ENCODE measurements around the gene MLYCD. TPM values are rescaled to one million over a fixed set of nuclear protein-coding genes. Genes with fewer than 3 reads are reported as not detected.

The MLYCD gene
- total RNA-seq, 2 experiments from 2014 or later, result 3.0 to 3.5 TPM

DNA sequence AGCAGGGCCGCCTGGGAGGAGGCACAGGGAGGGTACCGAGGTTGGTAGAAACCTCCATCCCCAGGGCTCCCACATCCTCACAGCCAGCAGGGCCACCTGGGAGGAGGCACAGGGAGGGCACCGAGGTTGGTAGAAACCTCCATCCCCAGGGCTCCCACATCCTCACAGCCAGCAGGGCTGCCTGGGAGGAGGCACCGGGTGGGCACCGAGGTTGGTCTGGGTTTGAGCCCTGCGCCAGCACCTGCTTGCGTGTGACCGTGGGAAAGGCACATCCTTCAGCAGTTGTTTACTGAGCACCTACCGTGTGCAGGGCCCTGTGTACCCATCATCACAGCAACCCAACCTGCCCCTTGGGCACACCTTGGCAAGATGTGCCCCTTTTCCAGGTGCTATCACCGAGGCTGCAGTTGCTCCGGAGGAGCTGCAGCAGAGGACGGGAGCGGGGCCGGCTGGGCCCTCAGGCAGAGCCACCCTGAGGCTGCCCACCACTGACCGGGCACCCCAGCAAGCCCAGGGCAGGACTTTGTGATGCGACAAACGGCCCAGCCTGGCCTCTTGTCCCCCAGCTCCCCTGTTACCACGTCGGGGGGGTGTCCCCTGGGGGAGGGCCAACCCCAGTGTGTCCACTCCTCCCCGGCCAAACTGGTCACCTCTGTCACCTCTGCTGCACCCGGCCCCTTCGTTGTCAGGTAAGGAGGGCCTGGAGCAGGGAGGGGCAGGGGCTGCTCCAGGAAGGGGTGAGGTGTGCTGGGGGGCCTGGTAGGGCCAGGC is 32.0 kb downstream of the MLYCD start:
- H3K4me1 Mint-ChIP-seq (ENCODE audit: low read depth), result peaks cover 3% of the 10 kb centered on the region
- intact Hi-C loops (cut with micrococcal nuclease), result no loop called here
- H3K27me3 Mint-ChIP-seq, result no peaks in the 10 kb centered on the region
- no peak overlapping the region for H3K27ac Mint-ChIP-seq
- DNase-seq, result no peak
- no peaks in the 10 kb centered on the region for H3K36me3 Mint-ChIP-seq
- ChIA-PET POLR2A (no interaction called here), CTCF (no interaction called here)
- H3K9me3 Mint-ChIP-seq, result no peaks in the 10 kb centered on the region
- no peak overlapping the region for H3K4me3 Mint-ChIP-seq

DNA sequence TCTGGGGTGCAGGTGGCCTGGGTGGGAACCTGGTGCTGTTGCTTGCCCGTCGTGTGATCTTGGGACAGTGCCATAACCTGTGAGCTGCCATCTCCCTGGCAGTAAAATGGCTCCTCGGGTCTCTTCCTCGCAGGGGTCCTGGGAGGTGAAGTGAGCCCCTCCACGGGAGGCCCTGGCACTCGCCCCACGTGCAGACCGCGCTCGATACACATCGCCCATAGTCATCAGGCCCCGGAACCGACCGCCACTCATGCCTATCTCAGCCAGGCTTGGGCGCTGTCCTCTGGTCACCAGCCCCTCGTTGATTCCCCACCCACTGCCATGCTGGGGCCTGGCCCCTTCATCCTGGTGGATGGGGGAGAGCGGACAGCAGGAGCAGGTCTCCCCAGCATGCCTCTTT is 32.6 kb downstream of the MLYCD start:
- H3K9me3 Mint-ChIP-seq, result no peaks in the 10 kb centered on the region
- intact Hi-C loops (cut with micrococcal nuclease), result no loop called here
- CTCF ChIA-PET, result no interaction called here
- H3K36me3 Mint-ChIP-seq, result no peaks in the 10 kb centered on the region
- no peak for DNase-seq
- H3K4me1 Mint-ChIP-seq (ENCODE audit: low read depth), result peaks cover 1% of the 10 kb centered on the region
- no peaks in the 10 kb centered on the region for H3K27me3 Mint-ChIP-seq
- H3K4me3 Mint-ChIP-seq, result no peak overlapping the region
- POLR2A ChIA-PET, result no interaction called here
- H3K27ac Mint-ChIP-seq, result no peak overlapping the region

DNA sequence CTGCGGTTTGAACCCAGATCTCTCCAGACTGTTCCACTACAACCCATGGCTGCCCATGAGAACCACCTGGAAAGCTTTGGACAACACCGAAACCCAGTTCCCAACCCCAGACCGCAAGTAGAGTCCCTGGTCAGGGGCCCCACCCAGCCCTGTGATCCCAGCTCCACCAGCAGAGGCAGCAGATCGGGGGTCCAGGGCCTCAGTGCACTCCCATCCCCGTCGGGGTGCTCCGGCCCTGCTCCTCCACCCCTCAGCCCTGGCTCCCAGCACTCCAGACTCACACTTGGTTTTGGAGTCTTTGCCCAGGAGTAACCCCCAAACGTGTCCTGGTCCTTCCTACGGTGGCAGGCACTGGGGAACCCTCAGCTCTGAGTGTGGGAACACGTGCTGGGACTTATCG is 33.4 kb downstream of the MLYCD start:
- ChIA-PET POLR2A (interaction anchor here (0.6 kb wide), 1 partner anchor 20 kb away, joined by 3 read pairs; no protein-coding TSS in a partner anchor), CTCF (no interaction called here)
- H3K4me3 Mint-ChIP-seq, result no peak overlapping the region
- no peaks in the 10 kb centered on the region for H3K4me1 Mint-ChIP-seq (ENCODE audit: low read depth)
- intact Hi-C loops (cut with micrococcal nuclease), result no loop called here
- no peaks in the 10 kb centered on the region for H3K9me3 Mint-ChIP-seq
- no peaks in the 10 kb centered on the region for H3K36me3 Mint-ChIP-seq
- no peak overlapping the region for H3K27ac Mint-ChIP-seq
- DNase-seq, result no peak
- no peaks in the 10 kb centered on the region for H3K27me3 Mint-ChIP-seq

DNA sequence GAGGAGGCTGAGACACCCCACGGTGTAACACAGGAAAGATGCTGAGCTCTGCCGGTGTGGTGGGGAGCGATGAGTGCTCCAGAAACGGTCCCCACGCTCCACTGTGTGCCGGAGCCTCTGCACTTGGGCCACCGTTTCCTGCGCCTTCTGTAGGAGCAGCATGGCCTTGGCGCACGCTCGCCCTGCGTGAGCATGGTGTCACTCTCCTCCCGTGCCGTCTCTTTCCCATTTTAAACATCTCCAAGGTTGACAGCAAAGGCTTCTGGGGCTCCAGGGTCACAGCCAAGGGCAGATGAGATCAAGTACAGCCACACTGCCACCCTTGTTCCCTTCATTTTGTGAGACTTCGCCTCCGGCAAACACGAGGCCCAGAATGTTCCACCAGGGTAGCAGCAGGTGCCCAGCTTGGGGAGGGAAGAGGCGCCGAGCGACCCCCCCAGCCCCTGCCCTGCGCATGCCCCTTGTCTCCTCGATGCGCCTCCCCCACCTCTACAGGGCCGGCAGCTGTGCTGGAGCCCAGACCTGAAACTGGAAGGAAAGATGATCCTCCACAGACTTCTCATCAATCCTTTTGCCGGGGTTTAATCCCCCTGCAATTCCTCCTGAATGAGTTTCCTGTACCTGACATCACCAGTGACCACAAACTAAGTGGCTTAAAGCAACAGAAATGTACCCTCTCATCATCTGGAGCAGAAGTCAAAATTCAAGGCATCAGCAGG is 34.2 kb downstream of the MLYCD start:
- no peaks in the 10 kb centered on the region for H3K36me3 Mint-ChIP-seq
- H3K27ac Mint-ChIP-seq, result no peak overlapping the region
- no peak for DNase-seq
- CTCF ChIA-PET, result no interaction called here
- no peak overlapping the region for H3K4me3 Mint-ChIP-seq
- H3K4me1 Mint-ChIP-seq (ENCODE audit: low read depth), result no peaks in the 10 kb centered on the region
- no peaks in the 10 kb centered on the region for H3K9me3 Mint-ChIP-seq
- intact Hi-C loops (cut with micrococcal nuclease), result no loop called here
- POLR2A ChIA-PET, result no interaction called here
- H3K27me3 Mint-ChIP-seq, result no peaks in the 10 kb centered on the region

DNA sequence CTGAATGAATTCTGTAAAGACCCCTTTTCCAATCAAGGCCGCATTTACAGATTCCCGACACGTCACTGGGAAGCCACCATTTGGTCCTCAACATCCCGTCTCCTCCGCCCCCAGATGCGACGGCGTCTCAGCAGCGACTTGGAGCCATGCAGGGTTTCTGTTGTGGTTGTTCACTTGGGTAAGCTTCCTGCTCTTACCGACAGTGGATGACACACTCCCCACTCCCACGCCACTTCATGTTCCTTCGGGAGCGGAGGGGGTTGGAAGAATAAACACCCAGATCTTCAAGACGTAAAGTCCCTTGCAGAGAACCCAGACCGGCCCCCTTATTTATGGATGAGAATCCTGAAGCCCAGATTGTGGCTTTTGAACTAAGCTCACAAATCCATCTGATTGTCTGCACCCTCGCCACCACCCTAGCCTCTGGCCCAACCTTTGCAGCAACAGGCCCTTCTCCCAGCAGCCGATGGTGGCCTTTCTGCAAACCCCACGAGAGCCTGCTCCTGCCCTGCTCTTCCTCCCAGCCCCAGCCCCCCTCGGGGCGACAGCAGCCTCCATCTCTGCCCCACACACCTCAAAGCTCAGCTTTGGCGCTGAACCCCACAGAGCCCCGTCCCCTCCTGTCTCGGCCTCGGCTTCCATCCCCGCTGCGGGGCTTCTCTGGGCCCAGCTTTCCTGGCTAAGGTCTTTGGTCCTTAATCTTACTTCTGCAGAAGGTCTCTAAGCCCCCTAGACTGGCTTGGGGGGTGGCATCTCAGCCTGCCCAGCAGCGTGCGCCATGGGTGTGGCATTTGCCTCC is 35.2 kb downstream of the MLYCD start:
- ChIA-PET POLR2A (no interaction called here), CTCF (no interaction called here)
- Mint-ChIP-seq H3K27me3 (no peaks in the 10 kb centered on the region), H3K4me3 (no peak overlapping the region), H3K9me3 (no peaks in the 10 kb centered on the region), H3K27ac (no peak overlapping the region), H3K36me3 (no peaks in the 10 kb centered on the region), H3K4me1 (ENCODE audit: low read depth) (no peaks in the 10 kb centered on the region)
- intact Hi-C loops (cut with micrococcal nuclease), result no loop called here
- no peak for DNase-seq

DNA sequence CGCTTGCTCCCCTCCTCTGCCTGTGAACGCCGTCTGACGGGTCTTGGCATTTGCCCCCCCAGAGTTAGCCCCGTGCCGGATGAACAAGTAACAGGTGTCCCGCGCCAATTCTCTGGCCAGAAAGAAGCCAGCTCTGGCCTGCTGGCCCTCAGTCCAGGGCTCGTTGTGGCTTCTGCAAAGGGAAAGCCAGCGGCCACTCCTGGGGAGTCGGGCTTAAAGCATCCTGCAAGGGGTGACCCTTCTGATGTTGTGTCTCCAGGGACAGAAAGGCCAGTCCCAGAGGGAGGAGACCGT is 35.7 kb downstream of the MLYCD start:
- Mint-ChIP-seq H3K4me3 (no peak overlapping the region), H3K36me3 (no peaks in the 10 kb centered on the region), H3K27ac (no peak overlapping the region), H3K27me3 (no peaks in the 10 kb centered on the region), H3K9me3 (no peaks in the 10 kb centered on the region), H3K4me1 (ENCODE audit: low read depth) (no peaks in the 10 kb centered on the region)
- DNase-seq, result no peak
- POLR2A ChIA-PET, result no interaction called here
- CTCF ChIA-PET, result no interaction called here
- intact Hi-C loops (cut with micrococcal nuclease), result no loop called here

DNA sequence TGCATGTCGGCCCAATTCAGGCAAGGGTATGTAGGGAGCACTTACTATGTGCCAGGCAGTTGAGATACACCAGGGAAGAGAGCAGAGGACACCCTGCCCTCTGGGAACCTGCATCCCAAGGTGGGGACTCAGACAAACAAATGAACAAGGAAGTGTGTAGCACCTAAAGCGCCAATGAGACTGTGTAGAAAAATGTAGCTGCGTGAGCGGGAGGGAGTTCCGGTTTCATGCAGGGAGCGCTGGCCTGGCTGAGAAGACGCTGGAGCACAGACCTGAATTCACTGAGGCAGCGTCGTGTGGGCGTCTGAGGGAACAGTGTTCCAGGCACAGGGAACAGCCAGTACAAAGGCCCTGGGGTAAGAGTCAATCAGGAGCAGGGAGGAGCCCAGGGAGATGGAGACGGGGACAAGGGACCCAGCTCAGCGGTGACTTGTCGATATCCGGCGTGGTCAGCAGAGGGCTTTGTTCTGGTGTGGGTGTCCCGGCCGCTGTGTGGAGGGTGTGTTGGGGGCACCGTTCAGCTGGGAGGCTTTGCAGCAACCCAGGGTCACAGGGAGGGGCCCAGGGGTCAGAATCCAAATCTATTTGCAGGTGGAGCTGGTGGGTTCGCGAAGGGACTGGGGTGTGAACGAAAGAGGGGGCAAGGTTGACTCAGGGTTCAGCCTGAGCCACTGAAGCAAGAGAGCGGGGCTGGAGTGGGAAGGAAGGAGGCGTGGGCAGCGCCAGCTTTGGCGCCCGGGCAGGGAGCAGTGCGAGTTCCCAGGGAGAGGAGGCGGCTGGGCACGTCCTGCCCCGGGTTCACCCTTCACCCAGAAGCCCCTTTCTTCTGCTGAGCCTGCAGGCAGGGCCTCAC is 36.3 kb downstream of the MLYCD start:
- Mint-ChIP-seq H3K4me1 (ENCODE audit: low read depth) (no peaks in the 10 kb centered on the region), H3K4me3 (no peak overlapping the region), H3K27me3 (no peaks in the 10 kb centered on the region), H3K27ac (no peak overlapping the region), H3K36me3 (no peaks in the 10 kb centered on the region), H3K9me3 (no peaks in the 10 kb centered on the region)
- no peak for DNase-seq
- ChIA-PET POLR2A (no interaction called here), CTCF (no interaction called here)
- intact Hi-C loops (cut with micrococcal nuclease), result no loop called here

DNA sequence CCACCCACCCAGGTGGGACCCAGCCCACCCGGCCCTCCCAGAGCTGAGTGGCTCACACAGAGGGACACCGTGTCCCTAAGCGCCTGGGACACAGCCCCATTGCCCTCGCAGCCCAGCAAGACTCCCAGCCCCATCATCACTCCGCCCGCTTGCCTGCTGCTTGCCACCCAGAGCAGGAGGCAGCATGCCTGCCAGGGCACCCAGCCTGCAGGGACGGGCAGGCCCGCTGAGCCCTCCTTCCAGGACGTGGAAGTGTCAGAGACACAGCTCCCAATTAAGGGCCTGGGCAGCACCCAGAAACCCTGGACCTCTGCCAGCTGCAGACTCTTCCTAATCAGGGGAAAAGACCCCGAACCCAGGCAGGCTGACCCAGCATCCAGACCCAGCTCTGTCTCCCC is 36.9 kb downstream of the MLYCD start:
- intact Hi-C loops (cut with micrococcal nuclease), result no loop called here
- CTCF ChIA-PET, result no interaction called here
- H3K27me3 Mint-ChIP-seq, result no peaks in the 10 kb centered on the region
- POLR2A ChIA-PET, result no interaction called here
- H3K36me3 Mint-ChIP-seq, result no peaks in the 10 kb centered on the region
- no peak for DNase-seq
- no peak overlapping the region for H3K27ac Mint-ChIP-seq
- no peak overlapping the region for H3K4me3 Mint-ChIP-seq
- H3K9me3 Mint-ChIP-seq, result no peaks in the 10 kb centered on the region
- H3K4me1 Mint-ChIP-seq (ENCODE audit: low read depth), result no peaks in the 10 kb centered on the region

DNA sequence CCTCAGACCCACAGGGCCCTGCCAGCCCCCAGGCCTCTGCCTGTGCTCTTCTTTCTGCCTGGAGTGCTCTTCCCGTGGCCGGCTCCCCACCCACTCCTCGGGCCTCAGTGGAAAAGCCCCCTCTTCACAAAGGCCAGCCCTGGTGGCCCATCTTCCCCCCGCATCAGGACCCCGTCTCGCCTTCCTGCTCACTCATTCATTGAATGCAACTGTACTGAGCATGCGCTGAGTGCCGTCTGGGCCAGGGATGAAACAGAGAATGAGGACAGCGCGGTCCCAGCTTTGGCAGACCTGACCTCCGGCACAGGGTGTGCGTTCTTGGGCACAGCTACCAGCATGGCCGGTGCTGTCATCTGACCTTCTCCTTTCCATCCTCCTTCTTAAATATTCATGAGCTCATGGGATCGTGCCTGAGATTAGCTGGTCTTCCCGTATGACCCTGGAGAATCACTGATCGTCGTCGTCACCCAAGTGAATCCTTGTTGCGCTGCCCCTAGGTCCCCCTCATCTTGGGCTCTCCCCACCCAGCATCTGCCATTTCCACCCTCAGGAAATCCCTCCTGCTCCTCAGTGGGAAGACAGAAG is 37.8 kb downstream of the MLYCD start:
- ChIA-PET CTCF (no interaction called here), POLR2A (no interaction called here)
- Mint-ChIP-seq H3K36me3 (no peaks in the 10 kb centered on the region), H3K27ac (no peak overlapping the region), H3K9me3 (no peaks in the 10 kb centered on the region), H3K4me3 (no peak overlapping the region), H3K4me1 (ENCODE audit: low read depth) (no peaks in the 10 kb centered on the region), H3K27me3 (no peaks in the 10 kb centered on the region)
- intact Hi-C loops (cut with micrococcal nuclease), result no loop called here
- no peak for DNase-seq

DNA sequence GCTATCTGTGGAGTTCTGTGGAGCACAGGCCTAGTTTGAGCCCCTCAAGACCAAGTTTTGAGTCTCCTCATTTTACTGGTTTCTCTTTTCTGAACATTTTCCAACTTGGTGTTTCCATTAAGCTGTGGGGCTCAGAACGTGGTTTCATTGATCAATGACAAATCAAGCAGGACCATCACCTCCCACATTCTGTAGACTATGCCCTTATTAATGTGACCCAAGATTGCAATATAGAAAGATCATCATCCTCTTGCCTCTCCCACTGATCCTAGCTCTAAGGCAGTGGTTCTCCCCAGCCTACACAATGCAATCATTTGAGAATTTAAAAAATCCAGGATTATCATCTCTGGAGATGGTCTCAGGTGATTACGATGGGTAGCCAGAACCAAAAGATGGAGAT is 38.4 kb downstream of the MLYCD start:
- no peaks in the 10 kb centered on the region for H3K4me1 Mint-ChIP-seq (ENCODE audit: low read depth)
- H3K27ac Mint-ChIP-seq, result no peak overlapping the region
- H3K36me3 Mint-ChIP-seq, result no peaks in the 10 kb centered on the region
- POLR2A ChIA-PET, result no interaction called here
- H3K4me3 Mint-ChIP-seq, result no peak overlapping the region
- DNase-seq, result no peak
- CTCF ChIA-PET, result no interaction called here
- intact Hi-C loops (cut with micrococcal nuclease), result no loop called here
- H3K27me3 Mint-ChIP-seq, result no peaks in the 10 kb centered on the region
- no peaks in the 10 kb centered on the region for H3K9me3 Mint-ChIP-seq

DNA sequence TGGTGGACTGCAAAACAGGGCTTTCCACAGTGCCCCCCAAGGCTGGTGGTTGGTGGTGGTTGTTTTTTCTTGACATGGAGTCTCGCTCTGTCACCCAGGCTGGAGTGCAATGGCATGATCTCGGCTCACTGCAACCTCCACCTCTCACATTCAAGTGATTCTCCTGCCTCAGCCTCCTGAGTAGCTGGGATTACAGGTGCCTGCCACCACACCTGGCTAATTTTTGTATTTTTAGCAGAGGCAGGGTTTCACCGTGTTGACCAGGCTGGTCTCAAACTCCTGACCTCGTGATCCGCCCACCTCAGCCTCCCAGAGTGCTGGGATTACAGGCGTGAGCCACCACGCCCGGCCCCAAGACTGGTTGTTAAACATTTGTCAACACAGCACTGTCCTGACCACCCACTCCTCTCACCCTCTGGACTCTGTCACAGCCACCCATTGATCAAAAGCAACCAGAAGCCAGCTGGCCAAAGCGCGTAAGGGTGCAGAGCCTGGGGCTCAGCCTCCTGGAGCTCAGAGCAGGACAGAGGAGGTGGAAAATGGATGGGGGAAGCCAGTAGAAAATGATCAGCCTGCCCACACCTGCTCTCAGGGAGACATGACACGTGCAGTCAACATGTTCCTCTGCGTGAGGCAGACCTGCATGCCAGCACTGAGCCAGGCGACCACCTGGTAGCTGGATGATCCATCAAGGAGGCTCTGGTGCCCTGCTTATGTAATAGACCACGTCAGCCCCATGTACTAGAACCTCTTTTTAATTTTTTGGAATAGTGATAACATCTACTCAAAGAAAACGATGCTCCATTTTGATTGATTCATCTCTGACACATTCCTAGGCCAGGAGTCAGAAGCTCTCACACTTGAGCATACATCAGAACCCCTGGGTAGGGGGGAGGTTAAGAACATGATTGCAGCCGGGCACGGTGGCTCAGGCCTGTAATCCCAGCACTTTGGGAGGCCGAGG is 39.3 kb downstream of the MLYCD start:
- H3K9me3 Mint-ChIP-seq, result no peaks in the 10 kb centered on the region
- no peak overlapping the region for H3K4me3 Mint-ChIP-seq
- H3K36me3 Mint-ChIP-seq, result no peaks in the 10 kb centered on the region
- intact Hi-C loops (cut with micrococcal nuclease), result no loop called here
- ChIA-PET CTCF (no interaction called here), POLR2A (no interaction called here)
- no peaks in the 10 kb centered on the region for H3K27me3 Mint-ChIP-seq
- no peaks in the 10 kb centered on the region for H3K4me1 Mint-ChIP-seq (ENCODE audit: low read depth)
- no peak overlapping the region for H3K27ac Mint-ChIP-seq
- no peak for DNase-seq

All from activated CD4-positive, alpha-beta memory T cell treated with anti-CD3 and anti-CD28 coated beads for 36 hours (primary cell).